Astrocyte of the spinal cord (primary cell): ENCODE measurements around the gene ZFP91.

Experiments
- DNase-seq: peaks from one replicate; pipeline ENCODE4 v3.0.0; 2011; ENCODE audit warnings: low read depth, low spot score
- H3K4me3 ChIP-seq: 2 replicates; pipeline ENCODE4 v1.5.1; 2011; ENCODE audit warnings: low read depth, mild to moderate bottlenecking, low read length, moderate library complexity
- in situ Hi-C: cut with HindIII; loops from 2 replicates; pipeline ENCODE4 v1.10.0; 2017; ENCODE audit warnings: low sequenced_read_pairs
- TF ChIP-seq, protein P1 (sequence below): IDR thresholded peaks from 2 replicates; pipeline ENCODE4 v1.5.1; 2012; ENCODE audit warnings: low read depth, mild to moderate bottlenecking, low read length, inconsistent platforms

The ZFP91 gene

DNA sequence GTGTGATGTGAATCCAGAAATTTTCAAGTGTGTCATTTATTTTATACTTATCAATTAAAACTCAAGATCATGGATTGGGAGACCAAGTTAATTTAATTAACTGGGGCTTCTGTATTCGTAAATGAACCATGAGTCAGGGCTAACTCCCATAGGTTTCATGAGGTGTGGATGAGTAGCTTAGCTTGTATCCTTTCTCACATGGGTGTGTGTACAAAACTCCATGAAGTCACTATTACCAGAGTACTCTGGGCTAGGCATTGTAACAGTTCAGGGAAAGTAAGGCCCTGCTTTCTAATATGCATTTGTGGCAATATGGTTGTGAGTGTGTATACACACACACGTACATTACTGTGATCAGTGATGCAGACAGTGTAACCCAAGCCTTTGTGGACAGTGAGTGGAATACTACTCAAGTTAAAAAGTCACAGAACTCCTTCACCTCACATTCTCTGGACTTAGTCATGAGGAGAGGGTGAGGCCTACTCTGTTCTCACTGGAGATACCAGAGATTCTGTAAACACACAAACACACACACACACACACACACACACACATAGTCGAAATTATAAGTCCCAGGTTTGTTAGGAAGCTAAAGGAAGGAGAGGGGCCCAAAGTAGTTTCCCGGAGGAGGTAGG, 47.1 kb downstream of the ZFP91 start:
- in situ Hi-C loops = no loop called here
- peak; percentile 49 for DNase-seq
- TF ChIP-seq, protein P1, sequence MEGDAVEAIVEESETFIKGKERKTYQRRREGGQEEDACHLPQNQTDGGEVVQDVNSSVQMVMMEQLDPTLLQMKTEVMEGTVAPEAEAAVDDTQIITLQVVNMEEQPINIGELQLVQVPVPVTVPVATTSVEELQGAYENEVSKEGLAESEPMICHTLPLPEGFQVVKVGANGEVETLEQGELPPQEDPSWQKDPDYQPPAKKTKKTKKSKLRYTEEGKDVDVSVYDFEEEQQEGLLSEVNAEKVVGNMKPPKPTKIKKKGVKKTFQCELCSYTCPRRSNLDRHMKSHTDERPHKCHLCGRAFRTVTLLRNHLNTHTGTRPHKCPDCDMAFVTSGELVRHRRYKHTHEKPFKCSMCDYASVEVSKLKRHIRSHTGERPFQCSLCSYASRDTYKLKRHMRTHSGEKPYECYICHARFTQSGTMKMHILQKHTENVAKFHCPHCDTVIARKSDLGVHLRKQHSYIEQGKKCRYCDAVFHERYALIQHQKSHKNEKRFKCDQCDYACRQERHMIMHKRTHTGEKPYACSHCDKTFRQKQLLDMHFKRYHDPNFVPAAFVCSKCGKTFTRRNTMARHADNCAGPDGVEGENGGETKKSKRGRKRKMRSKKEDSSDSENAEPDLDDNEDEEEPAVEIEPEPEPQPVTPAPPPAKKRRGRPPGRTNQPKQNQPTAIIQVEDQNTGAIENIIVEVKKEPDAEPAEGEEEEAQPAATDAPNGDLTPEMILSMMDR = no peak
- no peak overlapping the region for H3K4me3 ChIP-seq

GRCh38 chr11:58626934-58627483, 48.1 kb downstream of the ZFP91 start:
- TF ChIP-seq, protein P1 = no peak
- no peak overlapping the region for H3K4me3 ChIP-seq
- DNase-seq = no peak
- in situ Hi-C loops = no loop called here

GRCh38 chr11:58628446-58628845, 49.6 kb downstream of the ZFP91 start:
- DNase-seq = peak; percentile 55
- TF ChIP-seq, protein P1 = no peak
- no peak overlapping the region for H3K4me3 ChIP-seq
- in situ Hi-C loops = no loop called here

DNA sequence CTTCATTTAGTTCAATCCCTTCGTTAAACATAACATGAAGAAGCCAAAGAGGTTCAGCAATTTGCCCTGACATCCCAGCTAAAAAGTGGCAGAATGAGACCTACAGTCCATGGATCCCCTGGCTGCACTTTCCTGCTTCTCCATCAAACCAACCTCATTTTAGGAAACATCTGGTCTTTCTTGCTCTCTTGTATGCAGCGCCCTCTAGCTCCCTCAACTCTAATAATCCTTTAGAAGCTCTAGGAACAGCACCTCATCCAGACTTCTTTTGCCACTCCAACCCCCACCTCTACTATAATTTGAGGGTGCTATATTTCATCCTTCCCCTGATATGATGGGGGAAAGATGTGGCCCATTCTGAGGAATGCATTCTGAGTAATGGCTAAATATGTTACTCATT, 51.0 kb downstream of the ZFP91 start:
- TF ChIP-seq, protein P1 = peak; percentile 70
- no peak overlapping the region for H3K4me3 ChIP-seq
- DNase-seq = peak; percentile 57
- in situ Hi-C loops = no loop called here

GRCh38 chr11:58631378-58631777, 52.5 kb downstream of the ZFP91 start:
- DNase-seq = no peak
- in situ Hi-C loops = no loop called here
- TF ChIP-seq, protein P1 = no peak

GRCh38 chr11:58632510-58632909, 53.6 kb downstream of the ZFP91 start:
- TF ChIP-seq, protein P1 = no peak
- H3K4me3 ChIP-seq = no peak overlapping the region
- DNase-seq = no peak
- in situ Hi-C loops = no loop called here

More at GRCh38 chr11:58631378-58631777, 52.5 kb downstream of the ZFP91 start:
- H3K4me3 ChIP-seq = no peak overlapping the region
